Measurements from ENCODE around the gene TSGA10IP.

Gene TSGA10IP

GRCh38 chr11:65927904-65928397, 17.3 kb upstream of the TSGA10IP start:
- peak overlapping the region; percentile 45 for H3K4me2 ChIP-seq (ENCODE audit: low read length)
- H3K27ac ChIP-seq (ENCODE audit: low read depth, low read length, poor library complexity, severe bottlenecking): no peak overlapping the region
- H3K9me3 ChIP-seq (ENCODE audit: low read length): no peaks in the 10 kb centered on the region
- H3F3A ChIP-seq (ENCODE audit: insufficient read depth, low read length): no peaks in the 10 kb centered on the region
- no peaks in the 10 kb centered on the region for H3K79me2 ChIP-seq (ENCODE audit: insufficient read depth, low read length)
- H3K27me3 ChIP-seq (ENCODE audit: insufficient read depth, low read length): no peaks in the 10 kb centered on the region
- H3K4me3 ChIP-seq (ENCODE audit: low read depth, low read length, poor library complexity, severe bottlenecking): no peak overlapping the region
- H3K9ac ChIP-seq (ENCODE audit: low read length): peak overlapping the region; percentile 17; the same call in 1 of the 2 replicates
- H3K4me1 ChIP-seq (ENCODE audit: insufficient read depth, low read length, severe bottlenecking): peaks cover 13% of the 10 kb centered on the region
- H3K36me3 ChIP-seq (ENCODE audit: insufficient read depth, low read length): no peaks in the 10 kb centered on the region
- no peaks in the 10 kb centered on the region for H4K20me1 ChIP-seq (ENCODE audit: insufficient read depth, low read length)
- no peak overlapping the region for H2AFZ ChIP-seq (ENCODE audit: low read length)
- no peaks in the 10 kb centered on the region for H3K9me2 ChIP-seq (ENCODE audit: low read depth, low read length)
- no peak for TF ChIP-seq EZH2 (IDR thresholded peaks at IDR 0.05; ENCODE audit: borderline replicate concordance, low read length)
- TF ChIP-seq, protein P1, sequence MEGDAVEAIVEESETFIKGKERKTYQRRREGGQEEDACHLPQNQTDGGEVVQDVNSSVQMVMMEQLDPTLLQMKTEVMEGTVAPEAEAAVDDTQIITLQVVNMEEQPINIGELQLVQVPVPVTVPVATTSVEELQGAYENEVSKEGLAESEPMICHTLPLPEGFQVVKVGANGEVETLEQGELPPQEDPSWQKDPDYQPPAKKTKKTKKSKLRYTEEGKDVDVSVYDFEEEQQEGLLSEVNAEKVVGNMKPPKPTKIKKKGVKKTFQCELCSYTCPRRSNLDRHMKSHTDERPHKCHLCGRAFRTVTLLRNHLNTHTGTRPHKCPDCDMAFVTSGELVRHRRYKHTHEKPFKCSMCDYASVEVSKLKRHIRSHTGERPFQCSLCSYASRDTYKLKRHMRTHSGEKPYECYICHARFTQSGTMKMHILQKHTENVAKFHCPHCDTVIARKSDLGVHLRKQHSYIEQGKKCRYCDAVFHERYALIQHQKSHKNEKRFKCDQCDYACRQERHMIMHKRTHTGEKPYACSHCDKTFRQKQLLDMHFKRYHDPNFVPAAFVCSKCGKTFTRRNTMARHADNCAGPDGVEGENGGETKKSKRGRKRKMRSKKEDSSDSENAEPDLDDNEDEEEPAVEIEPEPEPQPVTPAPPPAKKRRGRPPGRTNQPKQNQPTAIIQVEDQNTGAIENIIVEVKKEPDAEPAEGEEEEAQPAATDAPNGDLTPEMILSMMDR (IDR thresholded peaks at IDR 0.05; ENCODE audit: low read length): no peak

GRCh38 chr11:65928667-65929066, 16.6 kb upstream of the TSGA10IP start:
- no peak overlapping the region for H2AFZ ChIP-seq (ENCODE audit: low read length)

DNA sequence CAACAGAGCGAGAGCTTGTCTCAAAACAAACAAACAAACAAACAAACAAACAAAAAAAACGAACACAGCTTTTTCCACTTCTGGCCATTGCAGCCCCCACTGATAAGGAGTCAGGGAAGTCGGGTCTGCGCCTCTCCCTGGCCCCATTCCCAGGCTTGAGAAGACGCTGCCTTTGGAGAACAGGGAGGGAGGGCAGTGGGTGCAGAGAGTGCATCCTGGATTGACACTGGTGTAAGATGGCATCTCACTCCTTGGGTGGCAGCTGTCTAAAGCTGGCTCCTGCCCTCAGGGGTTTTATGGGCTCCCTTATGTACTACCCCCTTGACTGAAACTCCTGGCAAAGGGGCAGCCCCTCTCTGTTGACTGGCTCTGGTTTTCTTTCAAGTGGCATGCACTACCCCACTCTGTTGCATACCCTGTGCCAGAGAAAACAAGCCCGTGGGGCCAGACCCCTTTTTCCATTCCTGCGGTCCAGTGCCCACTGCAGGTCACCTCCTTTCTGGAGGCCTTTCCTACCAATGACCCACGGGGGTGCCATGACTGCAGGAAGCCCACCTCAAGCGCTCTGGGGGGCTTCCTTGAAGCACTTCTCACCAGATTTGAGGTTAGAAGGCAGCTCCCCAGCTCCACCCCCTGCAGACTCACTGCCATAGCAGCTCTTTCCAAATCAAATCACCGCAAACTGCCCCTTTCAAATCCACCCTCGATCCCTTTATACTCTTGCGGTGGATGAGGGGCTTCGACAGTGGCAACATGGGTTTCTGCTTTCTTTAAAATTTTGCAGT, 13.3 kb upstream of the TSGA10IP start:
- H3K4me1 ChIP-seq (ENCODE audit: insufficient read depth, low read length, severe bottlenecking): peaks cover 13% of the 10 kb centered on the region
- no peaks in the 10 kb centered on the region for H3F3A ChIP-seq (ENCODE audit: insufficient read depth, low read length)
- H2AFZ ChIP-seq (ENCODE audit: low read length): 0 out of 2 replicates have a peak overlapping the region, but pooled peaks have one; percentile 69
- H3K27ac ChIP-seq (ENCODE audit: low read depth, low read length, poor library complexity, severe bottlenecking): no peak overlapping the region
- no peak overlapping the region for H3K4me2 ChIP-seq (ENCODE audit: low read length)
- H4K20me1 ChIP-seq (ENCODE audit: insufficient read depth, low read length): no peaks in the 10 kb centered on the region
- no peak overlapping the region for H3K9ac ChIP-seq (ENCODE audit: low read length)
- no peaks in the 10 kb centered on the region for H3K79me2 ChIP-seq (ENCODE audit: insufficient read depth, low read length)
- TF ChIP-seq EZH2 (IDR thresholded peaks at IDR 0.05; ENCODE audit: borderline replicate concordance, low read length): no peak
- TF ChIP-seq, protein P1 (IDR thresholded peaks at IDR 0.05; ENCODE audit: low read length): peak; percentile 5; the same call in 1 of the 2 replicates
- H3K4me3 ChIP-seq (ENCODE audit: low read depth, low read length, poor library complexity, severe bottlenecking): no peak overlapping the region
- H3K36me3 ChIP-seq (ENCODE audit: insufficient read depth, low read length): no peaks in the 10 kb centered on the region
- H3K27me3 ChIP-seq (ENCODE audit: insufficient read depth, low read length): no peaks in the 10 kb centered on the region
- H3K9me3 ChIP-seq (ENCODE audit: low read length): no peaks in the 10 kb centered on the region
- H3K9me2 ChIP-seq (ENCODE audit: low read depth, low read length): no peaks in the 10 kb centered on the region

More at GRCh38 chr11:65928667-65929066, 16.6 kb upstream of the TSGA10IP start:
- TF ChIP-seq EZH2 (IDR thresholded peaks at IDR 0.05; ENCODE audit: borderline replicate concordance, low read length): no peak
- TF ChIP-seq, protein P1 (IDR thresholded peaks at IDR 0.05; ENCODE audit: low read length): no peak
- peaks cover 13% of the 10 kb centered on the region for H3K4me1 ChIP-seq (ENCODE audit: insufficient read depth, low read length, severe bottlenecking)
- no peaks in the 10 kb centered on the region for H3K79me2 ChIP-seq (ENCODE audit: insufficient read depth, low read length)
- H3K4me2 ChIP-seq (ENCODE audit: low read length): peak overlapping the region; percentile 45
- no peaks in the 10 kb centered on the region for H3K9me2 ChIP-seq (ENCODE audit: low read depth, low read length)
- no peaks in the 10 kb centered on the region for H3K36me3 ChIP-seq (ENCODE audit: insufficient read depth, low read length)
- no peak overlapping the region for H3K4me3 ChIP-seq (ENCODE audit: low read depth, low read length, poor library complexity, severe bottlenecking)
- peak overlapping the region; percentile 17; the same call in 1 of the 2 replicates for H3K9ac ChIP-seq (ENCODE audit: low read length)
- H3K27me3 ChIP-seq (ENCODE audit: insufficient read depth, low read length): no peaks in the 10 kb centered on the region
- no peaks in the 10 kb centered on the region for H3F3A ChIP-seq (ENCODE audit: insufficient read depth, low read length)
- no peak overlapping the region for H3K27ac ChIP-seq (ENCODE audit: low read depth, low read length, poor library complexity, severe bottlenecking)
- H4K20me1 ChIP-seq (ENCODE audit: insufficient read depth, low read length): no peaks in the 10 kb centered on the region
- H3K9me3 ChIP-seq (ENCODE audit: low read length): no peaks in the 10 kb centered on the region
